Measurements from ENCODE around the gene MRPS2. TPM values are rescaled to one million over a fixed set of nuclear protein-coding genes. Genes with fewer than 3 reads are reported as not detected.
"Not testable (repeated sequence)": the region's sequence is repeated elsewhere in the genome, so short reads cannot be mapped to it uniquely, and the experiment has no call there.

Gene MRPS2
- total RNA-seq, 1 donor from 2014 or later, result 41.7 TPM

DNA sequence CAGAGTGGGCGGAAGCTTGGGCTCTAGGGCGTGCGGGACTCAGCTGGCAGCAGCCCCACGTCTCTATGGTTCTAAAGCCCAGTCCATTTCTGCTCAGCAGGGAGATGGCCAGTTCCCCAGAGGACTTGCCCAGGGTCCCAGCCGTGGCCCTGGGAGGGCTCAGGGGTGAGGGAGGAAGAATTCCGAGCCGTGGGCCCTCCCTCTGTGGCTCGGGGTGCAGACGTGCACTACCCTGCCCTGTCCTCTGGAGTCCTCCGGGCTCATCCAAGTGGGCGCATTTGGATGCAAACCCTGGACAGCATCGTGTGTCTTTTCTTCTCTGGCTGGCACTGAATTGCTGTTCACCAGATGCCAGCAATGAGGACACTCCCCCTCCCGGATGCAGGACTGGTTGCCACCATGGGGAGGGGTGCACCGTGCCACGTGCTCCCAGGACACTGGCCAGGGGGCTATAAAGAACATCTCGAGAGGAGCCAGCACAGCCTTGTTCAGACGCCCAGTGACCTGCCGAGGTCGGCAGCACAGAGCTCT lies 45.2 kb downstream of the MRPS2 start, which contains the start of gene OBP2A:
Gene OBP2A (plus strand): TSS at position 481 of the 531 bp plus-strand sequence. CDS start 55 bp downstream, outside the sequence.
- intact Hi-C loops (cut with DNase I); DNase-seq; ATAC-seq (ENCODE audit: poor library complexity): not testable (repeated sequence)

DNA sequence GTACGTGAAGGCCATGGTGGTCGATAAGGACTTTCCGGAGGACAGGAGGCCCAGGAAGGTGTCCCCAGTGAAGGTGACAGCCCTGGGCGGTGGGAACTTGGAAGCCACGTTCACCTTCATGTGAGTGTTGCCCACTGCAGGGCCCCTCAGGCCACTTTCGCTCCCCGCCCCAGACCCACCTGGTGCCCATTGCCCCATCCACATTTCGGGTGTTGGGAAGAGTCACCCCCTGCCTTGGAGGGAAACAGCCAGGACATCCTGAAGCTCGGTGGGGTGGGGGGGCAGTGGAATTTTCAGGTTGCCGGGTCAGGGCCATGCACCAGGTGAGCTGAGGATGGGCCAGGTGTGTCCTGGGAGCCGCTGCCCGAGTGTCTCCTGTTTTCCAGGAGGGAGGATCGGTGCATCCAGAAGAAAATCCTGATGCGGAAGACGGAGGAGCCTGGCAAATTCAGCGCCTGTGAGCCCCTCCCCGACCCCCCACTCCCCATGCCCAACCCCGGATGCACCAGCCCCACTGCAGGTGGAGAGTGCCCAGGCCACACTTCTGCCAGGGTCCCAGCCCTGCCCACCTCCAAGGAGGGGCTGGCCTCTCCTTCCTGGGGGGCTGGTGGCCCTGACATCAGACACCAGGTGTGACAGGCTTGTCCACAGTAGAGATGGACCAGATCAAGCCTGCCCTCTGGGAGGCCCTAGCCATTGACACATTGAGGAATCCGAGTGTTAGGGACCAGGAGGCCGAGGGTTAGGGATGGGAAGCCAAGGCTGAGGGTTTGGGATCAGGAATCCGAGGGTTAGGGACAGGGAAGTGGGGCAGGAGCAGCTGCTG lies 46.5 kb downstream of the MRPS2 start:
- DNase-seq; intact Hi-C loops (cut with DNase I); ATAC-seq (ENCODE audit: poor library complexity): not testable (repeated sequence)

GRCh38 chr9:135547756-135548736 lies 47.6 kb downstream of the MRPS2 start:
- no peak for ATAC-seq (ENCODE audit: poor library complexity)
- DNase-seq, result no peak
- intact Hi-C loops (cut with DNase I), result no loop called here

- ATAC-seq (ENCODE audit: poor library complexity); intact Hi-C loops (cut with DNase I): not testable (repeated sequence)
Measured at GRCh38 chr9:135549478-135550343, 49.2 kb downstream of the MRPS2 start.

GRCh38 chr9:135550344-135550918 lies 49.9 kb downstream of the MRPS2 start:
- ATAC-seq (ENCODE audit: poor library complexity), result no peak
- DNase-seq, result no peak
- intact Hi-C loops (cut with DNase I), result no loop called here

More at GRCh38 chr9:135549478-135550343, 49.2 kb downstream of the MRPS2 start:
- not testable (repeated sequence) for DNase-seq

DNA sequence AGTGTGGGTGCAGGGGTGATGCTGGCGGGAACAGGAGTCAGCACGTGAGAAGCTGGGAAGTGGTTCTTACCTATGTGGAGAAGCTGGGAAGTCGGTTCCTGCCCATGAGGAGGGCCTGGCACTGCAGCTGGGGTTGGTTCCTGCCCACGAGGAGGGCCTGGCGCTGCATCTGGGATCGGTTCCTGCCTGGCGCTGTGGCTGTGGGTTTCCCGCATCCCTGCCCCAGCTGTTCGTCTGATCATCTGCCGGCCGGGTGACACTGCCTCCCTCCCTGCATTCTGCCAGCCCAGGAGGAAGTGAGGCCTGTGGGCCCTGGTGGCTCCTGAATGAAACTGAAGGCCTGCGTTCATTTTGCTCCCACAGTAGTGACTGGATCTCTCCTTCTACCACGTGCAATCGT lies 50.5 kb downstream of the MRPS2 start:
- intact Hi-C loops (cut with DNase I), result no loop called here
- ATAC-seq (ENCODE audit: poor library complexity) (no peak), DNase-seq (no peak)

- no peak for ATAC-seq (ENCODE audit: poor library complexity)
- intact Hi-C loops (cut with DNase I), result no loop called here
Measured at GRCh38 chr9:135551456-135551855, 51.0 kb downstream of the MRPS2 start.

GRCh38 chr9:135552021-135552697 lies 51.7 kb downstream of the MRPS2 start:
- ATAC-seq (ENCODE audit: poor library complexity) (no peak), DNase-seq (no peak)
- intact Hi-C loops (cut with DNase I), result no loop called here

More at GRCh38 chr9:135551456-135551855, 51.0 kb downstream of the MRPS2 start:
- DNase-seq, result no peak

GRCh38 chr9:135552698-135553171 lies 52.3 kb downstream of the MRPS2 start:
- no peak for ATAC-seq (ENCODE audit: poor library complexity)
- intact Hi-C loops (cut with DNase I), result no loop called here
- no peak for DNase-seq

Other genes starting within 250 kb of the MRPS2 start
- 23.3 TPM for gene PPP1R26, start 20.9 kb upstream of the MRPS2 start, total RNA-seq
- not detected for gene LCN1, start 20.8 kb downstream of the MRPS2 start, total RNA-seq
- gene OBP2A, start 45.4 kb downstream of the MRPS2 start, total RNA-seq, result not detected
- gene PAEP, start 61.1 kb downstream of the MRPS2 start, total RNA-seq, result not detected
- not detected for gene GLT6D1, start 138.9 kb downstream of the MRPS2 start, total RNA-seq
- not detected for gene LCN9, start 162.6 kb downstream of the MRPS2 start, total RNA-seq
- not detected for gene SOHLH1, start 198.8 kb downstream of the MRPS2 start, total RNA-seq
- gene KCNT1, start 201.5 kb downstream of the MRPS2 start, total RNA-seq, result 3.9 TPM